Measurements from ENCODE around the gene NEGR1.

- TF ChIP-seq CTCF (IDR thresholded peaks at IDR 0.05): no peak
- TF ChIP-seq POLR2A (IDR thresholded peaks at IDR 0.05): no peak
- TF ChIP-seq EP300 (IDR thresholded peaks at IDR 0.05): no peak
Observed at GRCh38 chr1:71719330-71719729, 563.0 kb downstream of the NEGR1 start.

Data from stomach (tissue), 4 donors.